Ascending aorta (tissue), 2 donors: ENCODE measurements around the gene MCFD2. TPM values are rescaled to one million over a fixed set of nuclear protein-coding genes. Genes with fewer than 3 reads are reported as not detected.

Experiments used
- DNase-seq, 2 donors: peaks; one replicate each; pipeline ENCODE4 v3.0.0-alpha.2; 2019; ENCODE audit warnings: low spot score in 2 of 2
- H3K27ac ChIP-seq, 2 donors: fragments of 200-600 bp; sonication (generic); one replicate each; pipeline ENCODE4 v1.5.1; 2016 to 2017; ENCODE audit warnings: mild to moderate bottlenecking in 1 of 2
- H3K27me3 ChIP-seq: fragments of 200-600 bp; sonication (generic); one replicate; pipeline ENCODE4 v1.5.1; 2017
- H3K36me3 ChIP-seq, 2 donors: fragments of 200-600 bp; sonication (generic); one replicate each; pipeline ENCODE4 v1.5.1; 2016
- H3K4me1 ChIP-seq, 2 donors: fragments of 200-600 bp; sonication (generic); one replicate each; pipeline ENCODE4 v1.5.1; 2016 to 2017; ENCODE audit warnings: mild to moderate bottlenecking in 1 of 2
- H3K4me3 ChIP-seq, 2 donors: fragments of 200-600 bp; sonication (generic); one replicate each; pipeline ENCODE4 v1.5.1; 2016 to 2017; ENCODE audit warnings: mild to moderate bottlenecking in 1 of 2
- H3K9me3 ChIP-seq, 2 donors: fragments of 200-600 bp; sonication (generic); one replicate each; pipeline ENCODE4 v1.5.1; 2016
- intact Hi-C: fragments of 100-400 bp; cut with DNase I; formaldehyde crosslinking; loops from one replicate; pipeline ENCODE4 v1.15.1; 2023
- total RNA-seq: library from RNA; depleted of rRNA; stranded (reverse); fragments of >200 nt; gene quantifications from one replicate; pipeline ENCODE4 v1.1.0, GENCODE V29; 2016
- TF ChIP-seq, protein P1 (sequence below), 3 experiments: fragments of 200-600 bp in 2 of 3; fragments of 450-650 bp in 1 of 3; sonication (generic) in 2 of 3; IDR thresholded peaks; one replicate each; pipeline ENCODE4 v1.5.1; 2016 to 2019; ENCODE audit warnings: antibody characterized with exemption in 3 of 3, mild to moderate bottlenecking in 1 of 3, moderate library complexity in 1 of 3

Gene MCFD2
- total RNA-seq, 1 donor from 2014 or later = 171 TPM

DNA sequence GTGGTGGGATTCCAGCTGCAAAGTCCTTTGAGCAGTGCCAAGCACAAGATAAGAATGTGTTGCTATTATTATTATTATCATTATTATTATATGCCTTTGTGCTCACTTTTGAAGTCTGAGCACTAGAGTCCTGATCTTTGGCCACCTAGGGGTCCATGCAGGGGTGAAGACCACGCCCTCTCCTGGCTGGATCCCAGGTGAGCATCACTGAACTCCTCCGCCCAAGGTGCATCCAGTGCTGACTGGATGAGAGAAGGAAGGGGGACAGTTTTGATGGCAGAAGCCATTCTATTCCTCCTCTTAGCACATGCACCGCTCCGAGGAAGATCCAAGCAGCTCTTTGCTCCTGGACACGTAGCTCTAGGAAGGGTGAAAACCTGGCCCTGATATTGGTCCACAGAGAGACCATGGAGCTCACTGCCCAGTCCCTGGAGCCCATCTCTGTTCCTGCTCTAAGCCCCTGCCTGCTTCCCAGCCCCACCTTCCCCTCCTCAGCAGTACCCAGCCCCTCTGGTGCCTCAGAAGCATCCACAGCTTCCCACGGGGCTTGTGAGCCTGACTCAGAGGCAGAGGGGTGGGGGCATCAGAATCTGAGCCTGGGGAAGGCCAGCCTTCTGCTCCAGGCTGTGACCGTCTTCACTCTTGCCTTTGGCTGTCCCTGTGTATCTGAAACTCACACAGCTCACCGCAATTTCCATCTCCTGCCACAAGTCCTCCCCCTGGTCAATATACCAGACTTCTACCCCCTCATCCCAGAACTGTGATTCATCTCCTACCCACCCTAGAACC, 45.4 kb downstream of the MCFD2 start:
- H3K36me3 ChIP-seq = no peaks in the 10 kb centered on the region
- intact Hi-C loops = no loop called here

DNA sequence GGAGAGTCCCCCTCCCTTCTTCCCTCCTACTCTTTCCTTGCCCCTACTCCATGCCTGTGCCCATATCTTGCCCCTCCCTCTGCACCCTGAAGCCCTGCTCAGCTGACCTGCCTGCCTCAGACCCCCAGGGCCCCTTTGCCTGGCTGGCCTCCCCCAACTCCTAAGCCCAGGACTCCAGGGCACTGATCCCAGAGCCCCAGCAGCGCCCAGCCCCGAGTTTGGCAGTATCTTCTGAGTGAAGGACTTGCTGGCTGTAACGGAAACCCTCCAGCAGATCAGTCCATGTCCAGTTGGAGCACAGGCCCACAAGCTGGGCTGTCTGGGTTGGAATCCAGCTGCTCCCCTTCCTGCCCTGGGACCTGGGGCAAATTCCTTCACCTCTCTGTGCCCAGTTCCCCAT, 46.0 kb downstream of the MCFD2 start:
- intact Hi-C loops = no loop called here
- DNase-seq = no peak

More for the DNA sequence above, 45.4 kb downstream of the MCFD2 start:
- TF ChIP-seq, protein P1, sequence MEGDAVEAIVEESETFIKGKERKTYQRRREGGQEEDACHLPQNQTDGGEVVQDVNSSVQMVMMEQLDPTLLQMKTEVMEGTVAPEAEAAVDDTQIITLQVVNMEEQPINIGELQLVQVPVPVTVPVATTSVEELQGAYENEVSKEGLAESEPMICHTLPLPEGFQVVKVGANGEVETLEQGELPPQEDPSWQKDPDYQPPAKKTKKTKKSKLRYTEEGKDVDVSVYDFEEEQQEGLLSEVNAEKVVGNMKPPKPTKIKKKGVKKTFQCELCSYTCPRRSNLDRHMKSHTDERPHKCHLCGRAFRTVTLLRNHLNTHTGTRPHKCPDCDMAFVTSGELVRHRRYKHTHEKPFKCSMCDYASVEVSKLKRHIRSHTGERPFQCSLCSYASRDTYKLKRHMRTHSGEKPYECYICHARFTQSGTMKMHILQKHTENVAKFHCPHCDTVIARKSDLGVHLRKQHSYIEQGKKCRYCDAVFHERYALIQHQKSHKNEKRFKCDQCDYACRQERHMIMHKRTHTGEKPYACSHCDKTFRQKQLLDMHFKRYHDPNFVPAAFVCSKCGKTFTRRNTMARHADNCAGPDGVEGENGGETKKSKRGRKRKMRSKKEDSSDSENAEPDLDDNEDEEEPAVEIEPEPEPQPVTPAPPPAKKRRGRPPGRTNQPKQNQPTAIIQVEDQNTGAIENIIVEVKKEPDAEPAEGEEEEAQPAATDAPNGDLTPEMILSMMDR (IDR thresholded peaks at IDR 0.05) = no peak
- no peak overlapping the region for H3K27ac ChIP-seq
- no peak overlapping the region for H3K4me3 ChIP-seq
- DNase-seq = no peak
- no peaks in the 10 kb centered on the region for H3K4me1 ChIP-seq
- no peaks in the 10 kb centered on the region for H3K27me3 ChIP-seq
- no peaks in the 10 kb centered on the region for H3K9me3 ChIP-seq

DNA sequence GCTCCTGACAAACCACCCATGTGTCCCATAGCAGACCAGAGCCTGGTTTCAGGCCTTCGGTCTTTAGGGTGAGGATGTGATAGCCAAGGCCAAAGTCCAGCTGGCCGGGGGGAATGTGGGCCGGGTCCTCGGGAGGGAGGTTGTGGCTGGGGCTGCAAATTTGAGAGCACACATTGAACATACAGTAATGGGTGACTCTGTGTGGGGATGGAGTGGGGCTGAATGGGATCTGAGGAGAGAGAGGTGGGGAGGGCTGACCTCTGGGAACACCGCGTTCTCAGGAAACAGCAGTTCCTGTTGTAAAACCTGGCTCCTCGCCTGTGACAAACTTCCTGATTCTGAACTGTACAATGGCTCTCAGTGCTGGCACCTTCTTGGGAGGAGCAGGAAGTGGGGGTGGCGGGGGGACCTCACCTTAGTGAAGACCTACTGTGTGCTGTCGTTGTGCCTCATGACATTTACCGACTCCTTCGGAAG, 48.8 kb downstream of the MCFD2 start:
- Histone ChIP-seq H3K27ac (no peak overlapping the region), H3K27me3 (no peaks in the 10 kb centered on the region), H3K4me1 (no peaks in the 10 kb centered on the region), H3K4me3 (no peak overlapping the region), H3K36me3 (no peaks in the 10 kb centered on the region), H3K9me3 (no peaks in the 10 kb centered on the region)
- intact Hi-C loops = no loop called here
- TF ChIP-seq, protein P1 (IDR thresholded peaks at IDR 0.05) = no peak
- no peak for DNase-seq

More for the DNA sequence above, 46.0 kb downstream of the MCFD2 start:
- Histone ChIP-seq H3K36me3 (no peaks in the 10 kb centered on the region), H3K9me3 (no peaks in the 10 kb centered on the region), H3K27ac (no peak overlapping the region), H3K4me3 (no peak overlapping the region), H3K27me3 (no peaks in the 10 kb centered on the region), H3K4me1 (no peaks in the 10 kb centered on the region)
- TF ChIP-seq, protein P1 (IDR thresholded peaks at IDR 0.05) = no peak

DNA sequence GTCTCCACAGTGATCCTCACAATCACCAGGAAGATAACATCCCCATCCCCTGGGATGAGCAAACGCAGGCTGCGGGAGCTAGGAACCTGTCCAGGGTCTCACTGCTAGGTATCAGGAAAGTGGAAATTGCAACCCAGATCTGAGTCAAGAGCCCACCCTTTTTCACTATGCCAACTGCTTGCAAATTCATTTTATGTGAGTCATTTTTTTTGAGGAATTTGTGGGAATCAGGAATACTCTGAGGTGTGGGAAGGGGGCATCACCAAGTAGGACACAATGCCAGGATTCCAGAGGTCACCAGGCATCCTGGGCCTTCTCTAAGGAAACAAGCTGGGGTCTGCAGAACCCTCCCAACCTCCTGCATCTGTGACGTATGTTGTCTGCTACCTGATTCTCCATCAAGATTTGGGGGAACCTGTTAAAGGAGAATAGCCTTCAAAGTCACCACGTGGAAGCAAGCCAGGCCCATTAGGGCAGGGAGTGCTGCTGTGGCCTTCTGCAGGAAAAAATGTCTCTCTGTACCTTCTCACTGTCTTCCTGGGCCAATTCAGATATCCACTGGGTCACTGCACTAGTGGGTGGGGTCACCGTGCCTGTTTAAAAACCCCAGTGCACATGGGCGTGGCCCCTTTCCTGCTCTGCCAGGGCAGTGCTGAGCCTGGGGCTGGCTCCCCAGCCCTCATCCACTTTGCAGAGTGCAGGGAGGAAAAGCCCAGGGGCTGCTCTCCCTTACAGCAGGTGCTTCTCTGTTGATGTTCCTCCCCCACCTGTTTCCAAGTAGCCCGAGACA, 50.2 kb downstream of the MCFD2 start:
- intact Hi-C loops = no loop called here
- TF ChIP-seq, protein P1 (IDR thresholded peaks at IDR 0.05) = no peak
- no peaks in the 10 kb centered on the region for H3K4me1 ChIP-seq
- H3K9me3 ChIP-seq = no peaks in the 10 kb centered on the region
- H3K4me3 ChIP-seq = no peak overlapping the region
- no peaks in the 10 kb centered on the region for H3K27me3 ChIP-seq
- DNase-seq = no peak
- no peaks in the 10 kb centered on the region for H3K36me3 ChIP-seq
- H3K27ac ChIP-seq = no peak overlapping the region

DNA sequence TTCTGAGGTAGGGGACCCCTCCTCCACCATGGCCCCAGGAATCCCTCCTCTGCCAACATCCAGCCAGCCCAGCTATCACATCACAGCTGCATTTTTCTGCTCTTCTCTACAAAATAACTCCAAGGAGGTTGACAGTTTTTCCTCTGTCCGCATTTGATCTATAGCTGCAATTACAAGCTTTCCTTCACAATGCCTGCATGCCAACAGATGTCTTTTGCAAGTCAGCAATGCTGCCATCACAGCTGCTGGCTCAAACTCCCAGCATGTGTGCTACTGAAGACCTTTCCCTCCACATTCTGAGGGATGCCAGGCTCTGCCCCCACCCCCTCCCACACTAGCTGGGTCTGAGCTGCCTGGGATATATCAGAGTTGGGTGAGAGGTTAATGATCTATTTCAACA, 51.7 kb downstream of the MCFD2 start:
- Histone ChIP-seq H3K27ac (no peak overlapping the region), H3K4me1 (peaks cover 0 to 2% of the 10 kb centered on the region in 2 donors), H3K36me3 (no peaks in the 10 kb centered on the region), H3K9me3 (no peaks in the 10 kb centered on the region), H3K4me3 (no peak overlapping the region), H3K27me3 (no peaks in the 10 kb centered on the region)
- no peak for DNase-seq
- intact Hi-C loops = no loop called here
- TF ChIP-seq, protein P1 (IDR thresholded peaks at IDR 0.05) = no peak
